NCI-H2029 (cell line): ENCODE data around the gene ZNF385C.
"Not testable (repeated sequence)": the region's sequence is repeated elsewhere in the genome, so short reads cannot be mapped to it uniquely, and the experiment has no call there.

Experiments used
- DNase-seq: peaks from one replicate; lab custom pipeline; 2025; lab: John Stamatoyannopoulos, UW

ZNF385C gene

GRCh38 chr17:42050393-42051012, 47.8 kb downstream of the ZNF385C start, which contains the start of gene C17orf113:
Gene C17orf113 (minus strand): TSS chr17:42050601. CDS start chr17:42043376, 7,225 bp downstream.
- peak; percentile 2 for DNase-seq

GRCh38 chr17:42049834-42050392, 48.4 kb downstream of the ZNF385C start:
- DNase-seq = no peak

GRCh38 chr17:42047343-42047742, 50.9 kb downstream of the ZNF385C start:
- DNase-seq = no peak

- DNase-seq = no peak
Measured at GRCh38 chr17:42045719-42046118, 52.6 kb downstream of the ZNF385C start.

- DNase-seq = no peak
Measured at GRCh38 chr17:42042598-42043319, 55.5 kb downstream of the ZNF385C start.

GRCh38 chr17:42041619-42042018, 56.7 kb downstream of the ZNF385C start:
- DNase-seq = no peak

- no peak for DNase-seq
Measured at GRCh38 chr17:42040818-42041217, 57.5 kb downstream of the ZNF385C start.

GRCh38 chr17:42039794-42040763, 58.2 kb downstream of the ZNF385C start:
- DNase-seq = no peak

GRCh38 chr17:42038221-42038973, 59.9 kb downstream of the ZNF385C start:
- DNase-seq = no peak

- DNase-seq = no peak
Measured at GRCh38 chr17:42034059-42034458, 64.2 kb downstream of the ZNF385C start.

- no peak for DNase-seq
Measured at GRCh38 chr17:42031584-42031983, 66.7 kb downstream of the ZNF385C start.

- DNase-seq = no peak
Measured at GRCh38 chr17:42028791-42029127, 69.5 kb downstream of the ZNF385C start.

GRCh38 chr17:42027961-42028790, 70.1 kb downstream of the ZNF385C start:
- DNase-seq = no peak

- no peak for DNase-seq
Measured at GRCh38 chr17:42027590-42027889, 70.7 kb downstream of the ZNF385C start.

GRCh38 chr17:42026857-42027589, 71.2 kb downstream of the ZNF385C start:
- no peak for DNase-seq

GRCh38 chr17:42025936-42026335, 72.3 kb downstream of the ZNF385C start:
- DNase-seq = no peak

- DNase-seq = no peak
Measured at GRCh38 chr17:42025191-42025579, 73.1 kb downstream of the ZNF385C start.

- no peak for DNase-seq
Measured at GRCh38 chr17:42023524-42024349, 74.5 kb downstream of the ZNF385C start.

- not testable (repeated sequence) for DNase-seq
Measured at GRCh38 chr17:42020845-42021244, 77.4 kb downstream of the ZNF385C start.
